B cell (primary cell): ENCODE data around the gene EPS8L3. TPM values are rescaled to one million over a fixed set of nuclear protein-coding genes. Genes with fewer than 3 reads are reported as not detected.
"Not testable (repeated sequence)": the region's sequence is repeated elsewhere in the genome, so short reads cannot be mapped to it uniquely, and the experiment has no call there.

Experiments used
- ATAC-seq: fragments of 200-7000 bp; cut with Tn5 transposase; one replicate; pipeline ENCODE4 v1.10.0; 2021; ENCODE audit warnings: low read depth, mild to moderate bottlenecking, moderate number of reproducible peaks, moderate library complexity
- CTCF ChIA-PET: fragments of 350-600 bp; sonication (Branson Sonifier 250); formaldehyde crosslinking; loops from one replicate; lab custom pipeline; 2021; ENCODE audit warnings: antibody characterized with exemption, inconsistent platforms; lab: Charles Lee
- POLR2A ChIA-PET: fragments of 350-600 bp; sonication (Branson Sonifier 250); formaldehyde crosslinking; loops from one replicate; lab custom pipeline; 2021; ENCODE audit warnings: antibody characterized with exemption; lab: Charles Lee
- DNase-seq: peaks from one replicate; pipeline ENCODE4 v3.0.0; 2013
- H2AFZ ChIP-seq: 2 replicates; pipeline ENCODE4 v1.6.1; 2012; ENCODE audit warnings: mild to moderate bottlenecking, low read depth, low read length; ENCODE audit not compliant: insufficient read depth, poor library complexity, severe bottlenecking
- H3K27ac ChIP-seq, 2 donors: 1 replicate in 1 of 2; 2 replicates in 1 of 2; pipeline ENCODE4 v1.5.1; 2012 to 2013; ENCODE audit warnings: low read length in 2 of 2, mild to moderate bottlenecking in 2 of 2, moderate library complexity in 1 of 2
- H3K27me3 ChIP-seq, 4 experiments: fragments of 200-600 bp in 1 of 4; sonication (generic) in 1 of 4; replicated peaks in 1 of 4; 1 replicate in 2 of 4; 2 replicates in 2 of 4; pipeline versions ENCODE4 v1.6.1 to v1.7.0; 2013 to 2016; ENCODE audit warnings: low read length in 3 of 4, mild to moderate bottlenecking in 2 of 4, mixed read lengths in 1 of 4, moderate library complexity in 1 of 4; ENCODE audit not compliant: insufficient read depth in 4 of 4, control insufficient read depth in 3 of 4; ENCODE audit errors: control extremely low read depth in 1 of 4
- H3K36me3 ChIP-seq, 2 experiments: replicated peaks in 1 of 2; 1 replicate in 1 of 2; 2 replicates in 1 of 2; pipeline versions ENCODE4 v1.6.1 to v1.7.1; 2013; ENCODE audit warnings: low read length in 1 of 2; ENCODE audit not compliant: insufficient read depth in 2 of 2, control insufficient read depth in 1 of 2; ENCODE audit errors: control extremely low read depth in 1 of 2, extremely low read depth in 1 of 2
- H3K4me1 ChIP-seq, 2 donors: fragments of 200-600 bp in 1 of 2; sonication (generic) in 1 of 2; 1 replicate in 1 of 2; 2 replicates in 1 of 2; pipeline versions ENCODE4 v1.5.1 to v1.6.1; 2013 to 2017; ENCODE audit warnings: low read length in 2 of 2; ENCODE audit not compliant: control insufficient read depth in 2 of 2, insufficient read depth in 2 of 2
- H3K4me2 ChIP-seq: replicated peaks from 2 replicates; pipeline ENCODE3; 2012; ENCODE audit warnings: mild to moderate bottlenecking, low read depth, low read length; ENCODE audit not compliant: poor library complexity, severe bottlenecking
- H3K4me3 ChIP-seq, 5 experiments: fragments of 200-600 bp in 1 of 5; sonication (generic) in 1 of 5; 1 replicate in 3 of 5; 2 replicates in 2 of 5; pipeline versions ENCODE4 v1.5.1 to v1.7.0; 2011 to 2016; ENCODE audit warnings: low read length in 4 of 5, mild to moderate bottlenecking in 4 of 5, low read depth in 2 of 5, control low read depth in 1 of 5, moderate library complexity in 1 of 5; ENCODE audit not compliant: insufficient read depth in 1 of 5; ENCODE audit errors: control extremely low read depth in 1 of 5, extremely low read depth in 1 of 5
- H3K79me2 ChIP-seq: fragments of 200-600 bp; sonication (generic); one replicate; pipeline ENCODE4 v1.6.0; 2016; ENCODE audit warnings: low read length; ENCODE audit not compliant: control insufficient read depth, insufficient read depth
- H3K9ac ChIP-seq: fragments of 200-600 bp; sonication (generic); 2 replicates; pipeline ENCODE4 v1.6.1; 2017; ENCODE audit warnings: mild to moderate bottlenecking, low read length, moderate library complexity
- H3K9me3 ChIP-seq, 3 donors: one replicate each; pipeline versions ENCODE4 v1.6.1 to v1.7.1; 2013; ENCODE audit warnings: low read length in 2 of 3; ENCODE audit not compliant: control insufficient read depth in 2 of 3, insufficient read depth in 1 of 3; ENCODE audit errors: control extremely low read depth in 1 of 3
- H4K20me1 ChIP-seq: 2 replicates; pipeline ENCODE4 v1.6.0; 2012; ENCODE audit warnings: mild to moderate bottlenecking, low read length; ENCODE audit not compliant: insufficient read depth, control insufficient read depth, poor library complexity, severe bottlenecking
- H3K27ac Mint-ChIP-seq: one replicate; pipeline ENCODE4 v1.8.0; 2021; ENCODE audit warnings: mixed read lengths
- H3K27me3 Mint-ChIP-seq: one replicate; pipeline ENCODE4 v1.8.0; 2021; ENCODE audit warnings: mixed read lengths
- H3K4me1 Mint-ChIP-seq: one replicate; pipeline ENCODE4 v1.8.0; 2021; ENCODE audit warnings: mixed read lengths
- H3K4me3 Mint-ChIP-seq: one replicate; pipeline ENCODE4 v1.8.0; 2021; ENCODE audit warnings: mixed read lengths
- H3K9me3 Mint-ChIP-seq: one replicate; pipeline ENCODE4 v1.8.0; 2022; ENCODE audit warnings: mixed read lengths; ENCODE audit not compliant: insufficient read depth
- EZH2 ChIP-seq: IDR thresholded peaks from 2 replicates; pipeline ENCODE4 v1.6.1; 2012; ENCODE audit warnings: borderline replicate concordance, low read depth, mild to moderate bottlenecking, moderate library complexity, low read length; ENCODE audit not compliant: insufficient read depth, poor library complexity, severe bottlenecking
- WGBS: methylation state at CpG from one replicate; pipeline ENCODE4 v1.1.5; 2013; ENCODE audit warnings: missing lambda C conversion rate; ENCODE audit not compliant: insufficient coverage; 5-methylcytosine and 5-hydroxymethylcytosine counted together
- intact Hi-C: fragments of 100-400 bp; cut with micrococcal nuclease; formaldehyde crosslinking; loops from one replicate; pipeline ENCODE4 v1.10.0; 2022
- polyA plus RNA-seq: library from polyadenylated mRNA; depleted of rRNA; stranded (reverse); fragments of >200 nt; gene quantifications from 2 replicates; pipeline ENCODE4 v1.2.3, GENCODE V29; 2012
- total RNA-seq, 2 donors: library from RNA; stranded (reverse); fragments of 120-200 nt in 1 of 2; gene quantifications; 1 replicate in 1 of 2; 2 replicates in 1 of 2; pipeline versions ENCODE4 v1.2.3 to v1.2.4, GENCODE V29; 2013 to 2022
- TF ChIP-seq, protein P1 (sequence below): fragments of 200-600 bp; IDR thresholded peaks from one replicate; pipeline ENCODE4 v1.8.0; 2022; ENCODE audit warnings: antibody characterized with exemption, mild to moderate bottlenecking

Gene EPS8L3
- total and polyA plus RNA-seq, 2 donors (not counting 1 experiment from before 2014, with no cell fraction given): not detected

DNA sequence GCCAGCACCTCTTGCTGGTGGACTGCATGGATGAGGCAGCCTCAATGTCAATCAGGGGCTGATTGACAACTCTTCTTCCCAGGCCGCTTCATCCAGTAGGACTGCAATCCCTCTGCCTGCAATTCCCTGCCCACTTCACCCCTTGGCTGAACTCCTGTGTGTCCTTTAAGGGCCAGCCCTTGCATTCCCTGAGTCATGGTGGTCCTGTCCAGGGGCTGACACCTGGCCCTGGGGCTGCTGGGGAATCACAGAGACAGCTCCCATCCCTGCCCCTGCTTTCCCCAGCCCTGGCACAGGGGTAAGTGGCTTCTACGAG is 4.6 kb upstream of the EPS8L3 start:
- CTCF ChIA-PET: interaction anchor here (1.0 to 1.9 kb wide), 3 partner anchors 9 to 222 kb away, joined by 3 to 9 read pairs (median 5); partner anchors contain the start of gene AHCYL1
- intact Hi-C loops: no loop called here

DNA sequence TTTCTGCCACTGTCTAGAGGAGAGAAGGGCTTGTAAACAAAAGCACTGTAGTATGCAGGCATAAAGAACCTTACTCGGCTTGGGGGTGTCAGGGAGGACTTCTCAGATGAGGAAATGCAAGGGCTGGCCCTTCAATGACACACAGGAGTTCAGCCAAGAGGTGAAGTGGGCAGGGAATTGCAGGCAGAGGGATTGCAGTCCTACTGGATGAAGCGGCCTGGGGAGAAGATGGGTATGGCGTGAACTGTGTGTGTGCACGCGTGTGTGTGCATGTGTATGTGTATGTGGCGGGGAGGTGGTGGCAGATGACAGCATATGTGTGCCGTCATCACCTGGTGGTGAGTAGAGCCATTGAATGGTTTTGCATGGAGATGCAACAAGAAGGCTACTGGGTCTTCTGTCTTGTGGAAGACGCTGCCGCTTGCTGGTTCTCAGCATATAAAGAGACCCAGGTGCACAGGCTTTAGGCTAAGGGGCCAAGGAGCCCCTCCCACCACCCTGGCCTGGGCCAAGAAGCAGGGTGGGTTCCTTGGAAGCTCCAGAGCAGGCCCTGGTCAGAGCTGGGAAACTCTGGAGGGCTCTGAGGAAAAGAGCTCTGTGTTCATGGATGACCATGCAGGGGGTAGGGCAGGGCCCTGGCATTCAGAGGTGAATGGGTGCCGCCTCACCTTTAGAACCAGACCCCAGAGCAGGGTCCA is 4.1 kb upstream of the EPS8L3 start:
- ChIA-PET CTCF (interaction anchor here (1.2 to 1.9 kb wide), 2 partner anchors 10 to 222 kb away, joined by 3 to 9 read pairs; no protein-coding TSS in a partner anchor), POLR2A (no interaction called here)
- Histone ChIP-seq H4K20me1 (no peaks in the 10 kb centered on the region), H3K4me3 (no peak overlapping the region), H2AFZ (no peak overlapping the region), H3K4me2 (no peak overlapping the region), H3K36me3 (no peaks in the 10 kb centered on the region), H3K27ac (no peak overlapping the region), H3K79me2 (no peaks in the 10 kb centered on the region), H3K9me3 (no peaks in the 10 kb centered on the region), H3K4me1 (no peaks in the 10 kb centered on the region), H3K9ac (no peak overlapping the region), H3K27me3 (no peaks in the 10 kb centered on the region)
- TF ChIP-seq, protein P1, sequence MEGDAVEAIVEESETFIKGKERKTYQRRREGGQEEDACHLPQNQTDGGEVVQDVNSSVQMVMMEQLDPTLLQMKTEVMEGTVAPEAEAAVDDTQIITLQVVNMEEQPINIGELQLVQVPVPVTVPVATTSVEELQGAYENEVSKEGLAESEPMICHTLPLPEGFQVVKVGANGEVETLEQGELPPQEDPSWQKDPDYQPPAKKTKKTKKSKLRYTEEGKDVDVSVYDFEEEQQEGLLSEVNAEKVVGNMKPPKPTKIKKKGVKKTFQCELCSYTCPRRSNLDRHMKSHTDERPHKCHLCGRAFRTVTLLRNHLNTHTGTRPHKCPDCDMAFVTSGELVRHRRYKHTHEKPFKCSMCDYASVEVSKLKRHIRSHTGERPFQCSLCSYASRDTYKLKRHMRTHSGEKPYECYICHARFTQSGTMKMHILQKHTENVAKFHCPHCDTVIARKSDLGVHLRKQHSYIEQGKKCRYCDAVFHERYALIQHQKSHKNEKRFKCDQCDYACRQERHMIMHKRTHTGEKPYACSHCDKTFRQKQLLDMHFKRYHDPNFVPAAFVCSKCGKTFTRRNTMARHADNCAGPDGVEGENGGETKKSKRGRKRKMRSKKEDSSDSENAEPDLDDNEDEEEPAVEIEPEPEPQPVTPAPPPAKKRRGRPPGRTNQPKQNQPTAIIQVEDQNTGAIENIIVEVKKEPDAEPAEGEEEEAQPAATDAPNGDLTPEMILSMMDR: no peak
- TF ChIP-seq EZH2: no peak
- Mint-ChIP-seq H3K27me3 (no peaks in the 10 kb centered on the region), H3K9me3 (no peaks in the 10 kb centered on the region), H3K27ac (no peak overlapping the region), H3K4me1 (no peaks in the 10 kb centered on the region), H3K4me3 (no peak overlapping the region)
- 93% methylated on average over 10 of the region's 10 CpGs for WGBS
- DNase-seq (no peak), ATAC-seq (no peak)
- intact Hi-C loops: no loop called here

More for the DNA sequence above, 4.6 kb upstream of the EPS8L3 start:
- Histone ChIP-seq H3K4me2 (no peak overlapping the region), H3K36me3 (no peaks in the 10 kb centered on the region), H3K9me3 (no peaks in the 10 kb centered on the region), H4K20me1 (no peaks in the 10 kb centered on the region), H3K4me3 (no peak overlapping the region), H3K4me1 (no peaks in the 10 kb centered on the region), H2AFZ (no peak overlapping the region), H3K9ac (no peak overlapping the region), H3K27ac (no peak overlapping the region), H3K79me2 (no peaks in the 10 kb centered on the region), H3K27me3 (no peaks in the 10 kb centered on the region)
- Mint-ChIP-seq H3K9me3 (no peaks in the 10 kb centered on the region), H3K4me3 (no peak overlapping the region), H3K27ac (no peak overlapping the region), H3K4me1 (no peaks in the 10 kb centered on the region), H3K27me3 (no peaks in the 10 kb centered on the region)
- 94% methylated on average over 2 of the region's 2 CpGs for WGBS
- ATAC-seq: no peak
- POLR2A ChIA-PET: no interaction called here
- DNase-seq: no peak
- TF ChIP-seq, protein P1: no peak
- TF ChIP-seq EZH2: no peak

DNA sequence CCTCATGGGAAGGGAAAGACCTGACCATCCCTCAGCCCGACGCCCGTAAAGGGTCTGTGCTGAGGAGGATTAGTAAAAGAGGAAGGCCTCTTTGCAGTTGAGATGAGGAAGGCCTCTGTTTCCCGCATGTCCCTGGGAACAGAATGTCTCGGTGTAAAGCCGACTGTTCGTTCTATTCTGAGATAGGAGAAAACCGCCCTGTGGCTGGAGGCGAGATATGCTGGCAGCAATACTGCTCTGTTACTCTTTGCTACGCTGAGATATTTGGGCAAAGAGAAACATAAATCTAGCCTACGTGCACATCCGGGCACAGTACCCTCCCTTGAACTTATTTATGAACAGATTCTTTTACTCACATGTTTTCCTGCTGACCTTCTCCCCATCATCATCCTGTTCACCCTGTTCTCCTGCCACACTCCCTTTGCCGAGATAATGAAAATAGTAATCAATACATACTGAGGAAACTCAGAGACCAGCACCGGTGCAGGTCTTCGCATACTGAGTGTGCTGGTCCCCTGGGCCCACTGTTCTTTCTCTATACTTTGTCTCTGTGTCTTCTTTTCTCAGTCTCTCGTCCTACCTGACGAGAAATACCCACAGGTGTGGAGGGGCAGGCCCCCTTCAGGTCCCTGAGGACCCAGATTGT is 3.4 kb upstream of the EPS8L3 start:
- H4K20me1 ChIP-seq, H3K4me2 ChIP-seq, H3K27ac Mint-ChIP-seq, H3K4me1 Mint-ChIP-seq, H3K27ac ChIP-seq, H3K27me3 ChIP-seq, ATAC-seq, POLR2A ChIA-PET, CTCF ChIA-PET, H3K79me2 ChIP-seq, H3K36me3 ChIP-seq, H3K9me3 ChIP-seq, H3K4me1 ChIP-seq, H2AFZ ChIP-seq, H3K4me3 ChIP-seq, intact Hi-C loops, H3K9me3 Mint-ChIP-seq, H3K27me3 Mint-ChIP-seq, H3K4me3 Mint-ChIP-seq, H3K9ac ChIP-seq, DNase-seq: not testable (repeated sequence)
- WGBS: 81% methylated on average over 14 of the region's 17 CpGs
